ENCODE data around the gene SMIM17. TPM values are rescaled to one million over a fixed set of nuclear protein-coding genes. Genes with fewer than 3 reads are reported as not detected.

SMIM17 gene
- total RNA-seq, 2 experiments from 2014 or later = 0.39 TPM; not detected in 1

GRCh38 chr19:56705939-56706338 is 63.0 kb downstream of the SMIM17 start:
- POLR2A ChIA-PET = no interaction called here
- no peak overlapping the region for H3K27ac Mint-ChIP-seq
- no peaks in the 10 kb centered on the region for H3K4me1 Mint-ChIP-seq
- no peaks in the 10 kb centered on the region for H3K27me3 Mint-ChIP-seq
- no peaks in the 10 kb centered on the region for H3K36me3 Mint-ChIP-seq
- DNase-seq (no peak), ATAC-seq (ENCODE audit: low read depth) (no peak)
- no peak overlapping the region for H3K4me3 Mint-ChIP-seq
- peaks cover 28% of the 10 kb centered on the region for H3K9me3 Mint-ChIP-seq

Other genes starting within 250 kb of the SMIM17 start
- 1 to 10 TPM; 5.0 to 5.5 TPM for gene ZNF582, start 249.6 kb upstream of the SMIM17 start, total RNA-seq
- gene ZNF583, start 238.8 kb upstream of the SMIM17 start, total RNA-seq = 1 to 10 TPM; 8.5 to 9.2 TPM
- gene ZNF667, start 165.8 kb upstream of the SMIM17 start, total RNA-seq = 1 to 10 TPM; 2.0 TPM
- 1 to 10 TPM; 1.5 to 4.0 TPM for gene ZNF471, start 135.3 kb upstream of the SMIM17 start, total RNA-seq
- 10 to 100 TPM; 12.2 TPM for gene ZFP28, start 104.2 kb upstream of the SMIM17 start, total RNA-seq
- gene ZNF470, start 75.7 kb upstream of the SMIM17 start, total RNA-seq = 1 to 10 TPM; 7.3 to 8.8 TPM
- gene ZNF71, start 47.9 kb upstream of the SMIM17 start, total RNA-seq = 1 to 10 TPM; 8.3 to 8.5 TPM
- 1 to 10 TPM; 3.8 to 6.5 TPM for gene ZNF835, start 28.6 kb downstream of the SMIM17 start, total RNA-seq
- under 1 TPM; 0.06 TPM for gene PEG3, start 197.6 kb downstream of the SMIM17 start, total RNA-seq
- not detected for gene ZIM2, start 197.6 kb downstream of the SMIM17 start, total RNA-seq